ENCODE measurements around the gene TENT5C. TPM values are rescaled to one million over a fixed set of nuclear protein-coding genes. Genes with fewer than 3 reads are reported as not detected.
A peak's percentile ranks its signal among the peaks of the same experiment; 100 is the strongest.

TENT5C gene
- total and polyA plus RNA-seq, 2 of the 8 experiments (the other 6 are each of a cell fraction or from before 2014, with no cell fraction given) = 0.38 to 0.99 TPM

GRCh38 chr1:117573386-117574023 lies 32.3 kb upstream of the TENT5C start:
- Histone ChIP-seq H2BK12ac (ENCODE audit: low read depth, low read length) (no peak overlapping the region), H3K36me3 (ENCODE audit: control insufficient read depth in 2 of 4, insufficient read depth in 4 of 4, low read length in 3 of 4) (no peaks in the 10 kb centered on the region), H2BK5ac (ENCODE audit: low read depth, low read length) (no peak overlapping the region), H3K18ac (ENCODE audit: extremely low read depth, low read length) (no peak overlapping the region; the same call in 1 of the 2 replicates), H3K23me2 (ENCODE audit: low read depth, low read length) (no peaks in the 10 kb centered on the region; the same call in 1 of the 2 replicates), H4K5ac (ENCODE audit: insufficient read length, low read depth, low read length) (no peak overlapping the region), H2BK120ac (replicated peaks; ENCODE audit: low read depth, low read length) (no peak overlapping the region), H4K8ac (ENCODE audit: extremely low read depth, insufficient read depth, low read length) (no peak overlapping the region), H2BK15ac (ENCODE audit: low read length) (no peak overlapping the region), H3K4ac (replicated peaks; ENCODE audit: insufficient read length, low read depth, low read length) (no peak overlapping the region), H3K4me2 (ENCODE audit: insufficient read depth in 1 of 2, low read depth in 2 of 2, low read length in 2 of 2) (no peak overlapping the region), H2BK20ac (ENCODE audit: low read length) (no peak overlapping the region), H3K79me1 (ENCODE audit: low read depth, low read length) (no peaks in the 10 kb centered on the region), H4K91ac (replicated peaks; ENCODE audit: insufficient read length, low read length) (no peak overlapping the region), H3K23ac (ENCODE audit: insufficient read length) (no peak overlapping the region), H3K9ac (replicated peaks in 1 of 4; ENCODE audit: extremely low read depth in 1 of 4, low read depth in 3 of 4, low read length in 3 of 4) (no peak overlapping the region), H3K56ac (replicated peaks; ENCODE audit: insufficient read length, low read depth, low read length) (no peak overlapping the region), H3K14ac (ENCODE audit: insufficient read length) (no peak overlapping the region), H3K27ac (ENCODE audit: low read depth, low read length) (no peak overlapping the region), H3K79me2 (ENCODE audit: control insufficient read depth in 1 of 2, insufficient read depth in 2 of 2, low read length in 2 of 2) (no peaks in the 10 kb centered on the region), H3K4me1 (replicated peaks in 1 of 4; ENCODE audit: control insufficient read depth in 3 of 4, insufficient read depth in 4 of 4, low read length in 3 of 4) (peaks cover 0 to 9% (median 1%) of the 10 kb centered on the region in 4 experiments; a peak in 2 of 7 replicates), H3K27me3 (replicated peaks in 1 of 4; ENCODE audit: control insufficient read depth in 3 of 4, extremely low read depth in 1 of 4, insufficient read depth in 3 of 4, low read length in 3 of 4) (no peaks in the 10 kb centered on the region; a peak in 2 of 7 replicates), H2AFZ (ENCODE audit: low read length) (no peak overlapping the region), H2AK5ac (ENCODE audit: low read depth, low read length) (no peak overlapping the region), H3K4me3 (ENCODE audit: extremely low read depth in 1 of 4, insufficient read depth in 2 of 4, low read depth in 3 of 4, low read length in 4 of 4) (no peak overlapping the region), H4K20me1 (replicated peaks in 1 of 2; ENCODE audit: control insufficient read depth in 1 of 2, insufficient read depth in 2 of 2, low read length in 2 of 2) (no peaks in the 10 kb centered on the region), H3K9me3 (ENCODE audit: insufficient read depth in 2 of 2, low read depth in 1 of 2, low read length in 1 of 2) (no peaks in the 10 kb centered on the region)
- POLR2A ChIA-PET (ENCODE audit: partially characterized antibody) = interaction anchor here (1.6 kb wide), 1 partner anchor 33 kb away, joined by 5 read pairs; no protein-coding TSS in a partner anchor
- FAIRE-seq = no peak
- CTCF ChIA-PET (ENCODE audit: partially characterized antibody) = interaction anchor here (1.0 to 5.0 kb wide), 4 partner anchors 38 to 184 kb away, joined by 3 to 25 read pairs (median 5); no protein-coding TSS in a partner anchor
- WGBS, 2 experiments (ENCODE audit: extremely low coverage in 1 of 2, insufficient coverage in 1 of 2, insufficient read length in 1 of 2, insufficient replicate concordance in 2 of 2, low coverage in 1 of 2, low lambda C conversion rate in 2 of 2, missing lambda C conversion rate in 1 of 2) = 83% methylated on average over 10 of the region's 10 CpGs; no CpG with 5 or more reads in 1 of the 2 experiments
- no peak for DNase-seq (ENCODE audit: low read depth in 1 of 2, low spot score in 2 of 2)
- TF ChIP-seq ATF3 (IDR thresholded peaks at IDR 0.05; ENCODE audit: insufficient read depth, low read depth, low read length) (peak; percentile 27; the same call in 1 of the 2 replicates), POLR2A (IDR thresholded peaks at IDR 0.05; ENCODE audit: control extremely low read depth in 1 of 2, low read depth in 2 of 2, low read length in 2 of 2) (no peak)
